GM21786 (cell line): ENCODE results near the gene A4GNT.
"Not testable (repeated sequence)": the region's sequence is repeated elsewhere in the genome, so short reads cannot be mapped to it uniquely, and the experiment has no call there.

ENCODE experiments used
- ATAC-seq: cut with Tn5 transposase; IDR thresholded peaks from one replicate; pipeline ENCODE4 v1.9.1; 2021; ENCODE audit not compliant: unreplicated experiment

Gene A4GNT

GRCh38 chr3:138132239-138132638 is at the start of gene A4GNT:
A4GNT (minus strand) TSS chr3:138132390; CDS start chr3:138131256, 1,134 bp downstream.
- no peak for ATAC-seq

- ATAC-seq = peak; percentile 66
These were observed 48.3 kb upstream of the A4GNT start for GRCh38 chr3:138180375-138181029.

GRCh38 chr3:138174421-138175131 is 42.4 kb upstream of the A4GNT start, which contains the start of gene DBR1:
DBR1 (minus strand) TSS chr3:138174921; CDS start chr3:138174795, 126 bp downstream.
- ATAC-seq = peak; percentile 88

GRCh38 chr3:138173769-138174420 is 41.7 kb upstream of the A4GNT start:
- no peak for ATAC-seq

GRCh38 chr3:138172625-138173024 is 40.4 kb upstream of the A4GNT start:
- no peak for ATAC-seq

GRCh38 chr3:138165061-138165460 is 32.9 kb upstream of the A4GNT start:
- no peak for ATAC-seq

GRCh38 chr3:138157743-138158142 is 25.6 kb upstream of the A4GNT start:
- ATAC-seq = no peak

- no peak for ATAC-seq
These were observed 22.3 kb upstream of the A4GNT start for GRCh38 chr3:138154534-138154933.

- no peak for ATAC-seq
These were observed 16.3 kb upstream of the A4GNT start for GRCh38 chr3:138148503-138148902.

- ATAC-seq = not testable (repeated sequence)
These were observed 10.0 kb upstream of the A4GNT start for GRCh38 chr3:138142181-138142580.

GRCh38 chr3:138140940-138141339 is 8.8 kb upstream of the A4GNT start:
- no peak for ATAC-seq

GRCh38 chr3:138139691-138140090 is 7.5 kb upstream of the A4GNT start:
- ATAC-seq = no peak

GRCh38 chr3:138137861-138138260 is 5.7 kb upstream of the A4GNT start:
- ATAC-seq = no peak

GRCh38 chr3:138136201-138136600 is 4.0 kb upstream of the A4GNT start:
- no peak for ATAC-seq

GRCh38 chr3:138135833-138136194 is 3.6 kb upstream of the A4GNT start:
- ATAC-seq = no peak

GRCh38 chr3:138135146-138135832 is 3.1 kb upstream of the A4GNT start:
- ATAC-seq = no peak

GRCh38 chr3:138127636-138128365 is 4.4 kb downstream of the A4GNT start:
- no peak for ATAC-seq

- ATAC-seq = no peak
These were observed 6.5 kb downstream of the A4GNT start for GRCh38 chr3:138125548-138126221.

- no peak for ATAC-seq
These were observed 7.4 kb downstream of the A4GNT start for GRCh38 chr3:138124706-138125355.

GRCh38 chr3:138124188-138124587 is 8.0 kb downstream of the A4GNT start:
- no peak for ATAC-seq
